Esophagus muscularis mucosa (tissue), 4 donors: Measurements from ENCODE around the gene BCAS3.

Experiments
- EP300 ChIP-seq: sonication (generic); formaldehyde crosslinking; IDR thresholded peaks from one replicate; pipeline ENCODE4 v1.6.1; 2017; ENCODE audit warnings: antibody characterized with exemption
- POLR2AphosphoS5 ChIP-seq, 2 donors: sonication (generic); formaldehyde crosslinking; IDR thresholded peaks; one replicate each; pipeline ENCODE4 v1.6.1; 2017; ENCODE audit warnings: antibody characterized with exemption in 2 of 2
- TF ChIP-seq, protein P1 (sequence below), 3 experiments: fragments of 200-600 bp in 2 of 3; fragments of 450-650 bp in 1 of 3; sonication (generic) in 2 of 3; IDR thresholded peaks; one replicate each; pipeline ENCODE4 v1.5.1; 2017 to 2019; ENCODE audit warnings: antibody characterized with exemption in 3 of 3, mild to moderate bottlenecking in 2 of 3, moderate library complexity in 1 of 3

GRCh38 chr17:60969500-60970037 lies 291.9 kb downstream of the BCAS3 start:
- TF ChIP-seq EP300, result no peak
- TF ChIP-seq POLR2AphosphoS5 (IDR thresholded peaks at IDR 0.05), result no peak
- TF ChIP-seq, protein P1, sequence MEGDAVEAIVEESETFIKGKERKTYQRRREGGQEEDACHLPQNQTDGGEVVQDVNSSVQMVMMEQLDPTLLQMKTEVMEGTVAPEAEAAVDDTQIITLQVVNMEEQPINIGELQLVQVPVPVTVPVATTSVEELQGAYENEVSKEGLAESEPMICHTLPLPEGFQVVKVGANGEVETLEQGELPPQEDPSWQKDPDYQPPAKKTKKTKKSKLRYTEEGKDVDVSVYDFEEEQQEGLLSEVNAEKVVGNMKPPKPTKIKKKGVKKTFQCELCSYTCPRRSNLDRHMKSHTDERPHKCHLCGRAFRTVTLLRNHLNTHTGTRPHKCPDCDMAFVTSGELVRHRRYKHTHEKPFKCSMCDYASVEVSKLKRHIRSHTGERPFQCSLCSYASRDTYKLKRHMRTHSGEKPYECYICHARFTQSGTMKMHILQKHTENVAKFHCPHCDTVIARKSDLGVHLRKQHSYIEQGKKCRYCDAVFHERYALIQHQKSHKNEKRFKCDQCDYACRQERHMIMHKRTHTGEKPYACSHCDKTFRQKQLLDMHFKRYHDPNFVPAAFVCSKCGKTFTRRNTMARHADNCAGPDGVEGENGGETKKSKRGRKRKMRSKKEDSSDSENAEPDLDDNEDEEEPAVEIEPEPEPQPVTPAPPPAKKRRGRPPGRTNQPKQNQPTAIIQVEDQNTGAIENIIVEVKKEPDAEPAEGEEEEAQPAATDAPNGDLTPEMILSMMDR (IDR thresholded peaks at IDR 0.05), result no peak
